HEK293 (cell line): Measurements from ENCODE around the gene NTF4.

Experiments used
- AEBP2 ChIP-seq: fragments of 450-650 bp; formaldehyde crosslinking; IDR thresholded peaks from 2 replicates; pipeline ENCODE4 v1.5.1; 2016; ENCODE audit warnings: missing biosample characterization, missing genetic modification characterization, borderline replicate concordance
- GLI2 ChIP-seq: fragments of 450-650 bp; formaldehyde crosslinking; IDR thresholded peaks from 2 replicates; pipeline ENCODE4; 2017; ENCODE audit warnings: missing biosample characterization, missing genetic modification characterization, low read depth, borderline replicate concordance
- OVOL3 ChIP-seq: fragments of 450-650 bp; formaldehyde crosslinking; IDR thresholded peaks from 2 replicates; pipeline ENCODE4 v1.5.1; 2016; ENCODE audit warnings: missing biosample characterization, missing genetic modification characterization
- PRDM1 ChIP-seq: fragments of 450-650 bp; formaldehyde crosslinking; IDR thresholded peaks from 2 replicates; pipeline ENCODE4; 2016; ENCODE audit warnings: missing biosample characterization, missing genetic modification characterization
- REST ChIP-seq: fragments of 450-650 bp; formaldehyde crosslinking; IDR thresholded peaks from 2 replicates; pipeline ENCODE4 v1.5.1; 2016; ENCODE audit warnings: missing biosample characterization, missing genetic modification characterization
- SETDB1 ChIP-seq: IDR thresholded peaks from one replicate; pipeline ENCODE4 v1.6.1; 2017; ENCODE audit warnings: mild to moderate bottlenecking, low read length, moderate library complexity, mixed read lengths; ENCODE audit not compliant: insufficient read length
- SP3 ChIP-seq: fragments of 450-650 bp; formaldehyde crosslinking; IDR thresholded peaks from 2 replicates; pipeline ENCODE4 v1.5.1; 2016; ENCODE audit warnings: missing biosample characterization, missing genetic modification characterization
- YY2 ChIP-seq: fragments of 450-650 bp; formaldehyde crosslinking; IDR thresholded peaks from 2 replicates; pipeline ENCODE4 v1.5.1; 2016; ENCODE audit warnings: missing biosample characterization, missing genetic modification characterization
- ZBTB17 ChIP-seq: fragments of 450-650 bp; formaldehyde crosslinking; IDR thresholded peaks from 2 replicates; pipeline ENCODE4 v1.5.1; 2016; ENCODE audit warnings: missing biosample characterization, missing genetic modification characterization
- ZBTB49 ChIP-seq: fragments of 450-650 bp; formaldehyde crosslinking; IDR thresholded peaks from 2 replicates; pipeline ENCODE4 v1.5.1; 2016; ENCODE audit warnings: missing biosample characterization, missing genetic modification characterization, low read depth
- ZNF133 ChIP-seq: fragments of 450-650 bp; formaldehyde crosslinking; IDR thresholded peaks from 2 replicates; pipeline ENCODE4 v1.5.1; 2016; ENCODE audit warnings: missing biosample characterization, missing genetic modification characterization
- ZNF138 ChIP-seq: fragments of 450-650 bp; formaldehyde crosslinking; IDR thresholded peaks from 2 replicates; pipeline ENCODE4 v1.5.1; 2016; ENCODE audit warnings: missing biosample characterization, missing genetic modification characterization, borderline replicate concordance
- ZNF248 ChIP-seq: fragments of 450-650 bp; formaldehyde crosslinking; IDR thresholded peaks from 2 replicates; pipeline ENCODE4 v1.5.1; 2017; ENCODE audit warnings: missing biosample characterization, missing genetic modification characterization
- ZNF302 ChIP-seq: fragments of 450-650 bp; formaldehyde crosslinking; IDR thresholded peaks from 2 replicates; pipeline ENCODE4 v1.5.1; 2016; ENCODE audit warnings: missing biosample characterization, missing genetic modification characterization, low read depth
- ZNF311 ChIP-seq: fragments of 450-650 bp; formaldehyde crosslinking; IDR thresholded peaks from 2 replicates; pipeline ENCODE4 v1.5.1; 2017; ENCODE audit warnings: missing biosample characterization, missing genetic modification characterization, borderline replicate concordance
- ZNF426 ChIP-seq: fragments of 450-650 bp; formaldehyde crosslinking; IDR thresholded peaks from 2 replicates; pipeline ENCODE4 v1.5.1; 2017; ENCODE audit warnings: missing biosample characterization, missing genetic modification characterization, mild to moderate bottlenecking, inconsistent platforms, moderate library complexity
- ZNF473 ChIP-seq: fragments of 450-650 bp; formaldehyde crosslinking; IDR thresholded peaks from 2 replicates; pipeline ENCODE4 v1.5.1; 2017; ENCODE audit warnings: missing biosample characterization, missing genetic modification characterization
- ZNF549 ChIP-seq: fragments of 450-650 bp; IDR thresholded peaks from 2 replicates; pipeline ENCODE4 v1.5.1; 2018; ENCODE audit warnings: missing biosample characterization, missing genetic modification characterization, mild to moderate bottlenecking, inconsistent platforms, moderate library complexity
- ZNF596 ChIP-seq: fragments of 450-650 bp; IDR thresholded peaks from 2 replicates; pipeline ENCODE4 v1.5.0; 2018; ENCODE audit warnings: missing biosample characterization, mild to moderate bottlenecking, missing genetic modification characterization, moderate library complexity
- ZNF692 ChIP-seq: fragments of 450-650 bp; formaldehyde crosslinking; IDR thresholded peaks from 2 replicates; pipeline ENCODE4 v1.5.1; 2016; ENCODE audit warnings: missing biosample characterization, missing genetic modification characterization
- ZNF704 ChIP-seq: fragments of 450-650 bp; formaldehyde crosslinking; IDR thresholded peaks from 2 replicates; pipeline ENCODE4 v1.5.1; 2016; ENCODE audit warnings: missing biosample characterization, missing genetic modification characterization
- ZNF76 ChIP-seq: fragments of 450-650 bp; formaldehyde crosslinking; IDR thresholded peaks from 2 replicates; pipeline ENCODE4; 2016; ENCODE audit warnings: low read depth, missing biosample characterization, missing genetic modification characterization, borderline replicate concordance
- ZNF830 ChIP-seq: fragments of 450-650 bp; IDR thresholded peaks from 2 replicates; pipeline ENCODE4 v1.5.0; 2018; ENCODE audit warnings: missing biosample characterization, missing genetic modification characterization, low read depth, mild to moderate bottlenecking, moderate library complexity
- ZSCAN30 ChIP-seq: fragments of 450-650 bp; IDR thresholded peaks from 2 replicates; pipeline ENCODE4 v1.5.1; 2018; ENCODE audit warnings: missing biosample characterization, mild to moderate bottlenecking, missing genetic modification characterization, moderate library complexity
- TF ChIP-seq, protein P1 (sequence below): fragments of 450-650 bp; formaldehyde crosslinking; IDR thresholded peaks from 2 replicates; pipeline ENCODE4 v1.5.1; 2017; ENCODE audit warnings: missing biosample characterization, missing genetic modification characterization

The NTF4 gene

DNA sequence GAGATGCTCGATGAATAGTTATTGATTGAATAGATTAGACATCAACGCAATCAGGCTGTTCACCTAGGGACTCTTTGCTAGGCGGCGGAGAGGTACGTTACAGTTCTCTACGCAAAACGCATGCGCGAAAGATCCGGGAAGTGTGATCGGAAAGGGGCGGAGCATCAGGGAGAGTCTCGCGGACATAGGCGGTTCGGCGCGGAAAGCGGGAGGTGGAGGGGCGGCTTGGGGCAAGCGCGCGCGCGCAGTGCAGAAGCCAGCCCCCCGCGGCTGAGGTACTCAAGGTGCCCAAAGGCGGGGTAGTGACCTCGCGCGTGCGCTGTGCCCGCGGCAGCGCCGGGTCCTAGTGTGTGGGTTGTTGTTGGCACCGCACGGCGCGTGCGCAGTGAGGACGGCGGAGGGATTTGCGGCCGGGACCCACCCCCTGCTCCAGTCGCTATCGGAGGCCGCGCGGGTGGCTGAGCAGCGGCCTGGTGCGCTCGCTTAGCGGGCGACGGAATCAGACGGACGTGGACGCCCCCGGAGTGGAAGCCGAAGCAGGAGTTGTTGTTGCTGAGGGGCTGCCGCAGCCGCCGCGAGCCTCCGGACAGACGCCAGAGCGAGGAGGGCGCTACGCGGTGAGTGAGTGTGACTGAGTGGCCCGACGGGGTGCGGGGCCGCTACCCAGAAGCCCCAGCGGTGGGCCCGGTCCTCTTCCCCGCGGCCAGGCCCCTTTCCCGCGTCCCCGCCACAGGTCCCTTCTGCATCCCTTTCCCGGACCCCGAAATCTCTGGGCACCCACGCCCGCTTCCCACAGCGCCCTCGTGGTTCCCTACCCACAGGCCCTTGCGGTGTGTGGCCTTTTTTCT, 20.6 kb upstream of the NTF4 start, which contains the start of gene SNRNP70 (continued):
- TF ChIP-seq ZNF692 (peak; percentile 99), ZNF830 (tag by site-specific recombination) (no peak), ZNF311 (tag by site-specific recombination) (no peak), ZBTB49 (tag by site-specific recombination) (no peak), GLI2 (no peak), SETDB1 (no peak), OVOL3 (tag by site-specific recombination) (peak; percentile 92), ZNF302 (tag by site-specific recombination) (0 out of 2 replicates have a peak, but pooled peaks have one; percentile 23), ZNF549 (tag by site-specific recombination) (no peak), ZNF704 (tag by site-specific recombination) (no peak), ZNF426 (tag by site-specific recombination) (no peak), ZNF138 (0 out of 2 replicates have a peak, but pooled peaks have one; percentile 74), PRDM1 (tag by site-specific recombination) (no peak), YY2 (tag by site-specific recombination) (peak; percentile 76), REST (tag by site-specific recombination) (no peak; the same call in 1 of the 2 replicates), ZNF133 (tag by site-specific recombination) (no peak), ZNF76 (tag by site-specific recombination) (peak; percentile 97; the same call in 1 of the 2 replicates), ZNF596 (tag by site-specific recombination) (no peak), ZSCAN30 (peak; percentile 89), ZNF248 (tag by site-specific recombination) (no peak), ZBTB17 (tag by site-specific recombination) (peak; percentile 94), ZNF473 (tag by site-specific recombination) (no peak), SP3 (tag by site-specific recombination) (peak; percentile 95), AEBP2 (0 out of 2 replicates have a peak, but pooled peaks have one; percentile 25)
- TF ChIP-seq, protein P1, sequence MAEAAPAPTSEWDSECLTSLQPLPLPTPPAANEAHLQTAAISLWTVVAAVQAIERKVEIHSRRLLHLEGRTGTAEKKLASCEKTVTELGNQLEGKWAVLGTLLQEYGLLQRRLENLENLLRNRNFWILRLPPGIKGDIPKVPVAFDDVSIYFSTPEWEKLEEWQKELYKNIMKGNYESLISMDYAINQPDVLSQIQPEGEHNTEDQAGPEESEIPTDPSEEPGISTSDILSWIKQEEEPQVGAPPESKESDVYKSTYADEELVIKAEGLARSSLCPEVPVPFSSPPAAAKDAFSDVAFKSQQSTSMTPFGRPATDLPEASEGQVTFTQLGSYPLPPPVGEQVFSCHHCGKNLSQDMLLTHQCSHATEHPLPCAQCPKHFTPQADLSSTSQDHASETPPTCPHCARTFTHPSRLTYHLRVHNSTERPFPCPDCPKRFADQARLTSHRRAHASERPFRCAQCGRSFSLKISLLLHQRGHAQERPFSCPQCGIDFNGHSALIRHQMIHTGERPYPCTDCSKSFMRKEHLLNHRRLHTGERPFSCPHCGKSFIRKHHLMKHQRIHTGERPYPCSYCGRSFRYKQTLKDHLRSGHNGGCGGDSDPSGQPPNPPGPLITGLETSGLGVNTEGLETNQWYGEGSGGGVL (tag by site-specific recombination), result 0 out of 2 replicates have a peak, but pooled peaks have one; percentile 10
